HL-60 (cell line): Measurements from ENCODE around the gene ANKFN1.

Source experiments
- DNase-seq, 2 experiments: peaks; one replicate each; pipeline ENCODE4 v3.0.0-alpha.2; 2010 to 2020; ENCODE audit warnings: low read depth in 1 of 2, low spot score in 1 of 2
- H3K27ac ChIP-seq: fragments of 250-450 bp; sonication (Bioruptor Pico); replicated peaks from 2 replicates; pipeline ENCODE4 v1.5.1; 2020; ENCODE audit warnings: mild to moderate bottlenecking, moderate library complexity
- H3K27me3 ChIP-seq: fragments of 250-450 bp; sonication (Bioruptor Pico); 2 replicates; pipeline ENCODE4 v1.5.1; 2021; ENCODE audit warnings: mild to moderate bottlenecking, moderate library complexity; ENCODE audit not compliant: insufficient read depth, poor library complexity, severe bottlenecking
- H3K4me3 ChIP-seq: replicated peaks from 2 replicates; pipeline ENCODE4 v1.5.1; 2011; ENCODE audit warnings: mild to moderate bottlenecking, control low read depth, low read length; ENCODE audit not compliant: insufficient read depth
- CTCF ChIP-seq: IDR thresholded peaks from one replicate; pipeline ENCODE4 v1.5.1; 2011; ENCODE audit warnings: low read length, control low read depth, inconsistent platforms; ENCODE audit not compliant: insufficient read depth
- GABPA ChIP-seq: IDR thresholded peaks from 2 replicates; pipeline ENCODE4 v1.6.1; 2012; ENCODE audit warnings: low read depth
- POLR2AphosphoS5 ChIP-seq: IDR thresholded peaks from 2 replicates; pipeline ENCODE4 v1.6.1; 2012; ENCODE audit warnings: low read depth
- REST ChIP-seq: IDR thresholded peaks from 2 replicates; pipeline ENCODE4 v1.6.1; 2012; ENCODE audit warnings: low read depth; ENCODE audit not compliant: insufficient replicate concordance
- SPI1 ChIP-seq: IDR thresholded peaks from 2 replicates; pipeline ENCODE4 v1.6.1; 2012; ENCODE audit warnings: low read depth, mild to moderate bottlenecking, borderline replicate concordance

ANKFN1 gene

DNA sequence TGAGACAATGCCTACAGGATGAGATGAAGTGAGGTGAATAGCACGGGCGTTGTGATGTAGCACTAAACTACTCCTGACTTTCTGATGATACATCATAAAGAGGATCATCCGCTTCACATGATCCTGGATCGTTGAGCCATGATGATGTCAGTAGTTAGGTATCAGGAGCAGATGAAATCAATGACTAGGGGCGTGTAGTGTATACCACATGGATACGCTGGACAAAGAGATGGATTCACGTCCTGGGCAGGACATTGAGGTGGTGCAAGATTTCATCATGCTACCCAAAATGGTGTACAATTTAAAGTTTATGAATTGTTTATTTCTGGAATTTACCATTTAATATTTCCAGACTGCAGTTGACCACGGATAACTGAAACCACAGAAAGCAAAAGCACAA is 156.6 kb downstream of the ANKFN1 start:
- Histone ChIP-seq H3K27me3 (no peaks in the 10 kb centered on the region), H3K27ac (peak overlapping the region; percentile 80), H3K4me3 (no peak overlapping the region)
- TF ChIP-seq SPI1: no peak
- TF ChIP-seq GABPA: no peak
- TF ChIP-seq CTCF: no peak
- TF ChIP-seq POLR2AphosphoS5: no peak
- no peak for TF ChIP-seq REST
- no peak for DNase-seq

DNA sequence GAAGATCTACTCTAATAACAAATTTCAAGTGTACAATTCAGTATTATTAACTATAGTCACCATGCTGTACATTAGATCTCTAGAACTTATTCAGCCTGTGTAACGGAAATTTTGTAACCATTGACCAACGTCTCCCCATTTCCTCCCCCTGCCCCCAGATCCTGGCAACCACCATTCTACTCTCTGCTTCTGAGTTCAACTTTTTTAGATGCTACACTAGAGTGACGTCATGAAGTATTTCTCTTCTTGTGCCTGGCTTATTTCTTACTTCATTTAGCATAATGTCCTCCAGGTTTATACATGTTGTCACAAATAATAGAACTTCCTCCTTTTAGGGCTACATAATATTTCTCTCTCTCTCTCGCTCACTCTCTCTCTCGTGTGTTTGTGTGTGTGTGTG is 157.5 kb downstream of the ANKFN1 start:
- TF ChIP-seq SPI1 (peak; percentile 56; the same call in 1 of the 2 replicates), GABPA (0 out of 2 replicates have a peak, but pooled peaks have one; percentile 17), REST (no peak), POLR2AphosphoS5 (no peak; the same call in 1 of the 2 replicates), CTCF (no peak)
- Histone ChIP-seq H3K27me3 (no peaks in the 10 kb centered on the region), H3K27ac (peak overlapping the region; percentile 80), H3K4me3 (no peak overlapping the region)
- DNase-seq: peak; percentile 65 to 87

GRCh38 chr17:56313201-56313600 is 159.9 kb downstream of the ANKFN1 start:
- no peak overlapping the region for H3K4me3 ChIP-seq
- TF ChIP-seq SPI1 (peak; percentile 76; the same call in 1 of the 2 replicates), REST (no peak)
- peak; percentile 39 to 82 for DNase-seq
- H3K27me3 ChIP-seq: no peaks in the 10 kb centered on the region
- peak overlapping the region; percentile 80 for H3K27ac ChIP-seq
